Ovary (tissue), 9 donors: ENCODE measurements around the gene KCNIP3. TPM values are rescaled to one million over a fixed set of nuclear protein-coding genes. Genes with fewer than 3 reads are reported as not detected.

ENCODE experiments used
- DNase-seq, 5 donors: peaks; one replicate each; pipeline ENCODE4 v3.0.0-alpha.2; 2019 to 2020
- H3K27ac ChIP-seq, 2 donors: fragments of 200-600 bp; one replicate each; pipeline versions ENCODE4 v1.5.1 to v1.8.0; 2019 to 2022
- H3K27me3 ChIP-seq: fragments of 200-600 bp; one replicate; pipeline ENCODE4 v1.8.0; 2022
- H3K36me3 ChIP-seq: fragments of 200-600 bp; sonication (generic); one replicate; pipeline ENCODE4 v1.5.1; 2019
- H3K4me1 ChIP-seq: one replicate; pipeline ENCODE4 v1.8.1; 2013; ENCODE audit warnings: mild to moderate bottlenecking, moderate library complexity; ENCODE audit not compliant: insufficient read depth
- H3K4me3 ChIP-seq: fragments of 200-600 bp; sonication (generic); one replicate; pipeline ENCODE4 v1.5.1; 2017
- H3K9me3 ChIP-seq, 2 donors: fragments of 200-600 bp in 1 of 2; sonication (generic) in 1 of 2; one replicate each; pipeline versions ENCODE4 v1.5.1 to v1.8.1; 2013 to 2019; ENCODE audit warnings: mild to moderate bottlenecking in 1 of 2, moderate library complexity in 1 of 2
- EP300 ChIP-seq: sonication (generic); formaldehyde crosslinking; IDR thresholded peaks from one replicate; pipeline ENCODE4 v1.6.1; 2017; ENCODE audit warnings: antibody characterized with exemption
- POLR2A ChIP-seq: fragments of 450-650 bp; IDR thresholded peaks from one replicate; pipeline ENCODE4 v1.6.1; 2017; ENCODE audit warnings: antibody characterized with exemption, mild to moderate bottlenecking, moderate library complexity
- WGBS, 3 donors: extraction: QIAGEN DNeasy Blood & Tissue Kit in 1 of 3; methylation state at CpG; one replicate each; pipeline versions ENCODE4 v1.1.5 to v1.1.7; 2013 to 2017; 5-methylcytosine and 5-hydroxymethylcytosine counted together
- intact Hi-C, 4 donors: fragments of 100-400 bp; cut with DNase I; formaldehyde crosslinking; loops; one replicate each; pipeline versions ENCODE4 v1.11.0 to v1.15.1; 2022 to 2023
- polyA plus RNA-seq, 2 donors: library from polyadenylated mRNA; stranded (reverse); fragments of 200-250 nt in 1 of 2; fragments of 350-450 nt in 1 of 2; fragmentation: Illumina TruSeq in 1 of 2; extraction: RNeasy Lipid Tissue Mini Kit (QIAGEN cat#74804) in 1 of 2; gene quantifications; one replicate each; pipeline ENCODE4 v1.2.3, GENCODE V29; 2013 to 2014
- total RNA-seq, 7 donors: library from RNA; depleted of rRNA in 2 of 7; stranded (reverse); fragments of >200 nt in 2 of 7; fragmentation: NEBNext Ultra II Directional in 3 of 7; extraction: Animal tissue kit (Norgen Biotek cat#: 25700) in 3 of 7; gene quantifications; one replicate each; pipeline versions ENCODE4 v1.1.0 to v1.2.4, GENCODE V29; 2016 to 2023
- TF ChIP-seq, protein P1 (sequence below), 3 donors: fragments of 450-650 bp in 2 of 3; fragments of 200-600 bp in 1 of 3; IDR thresholded peaks; one replicate each; pipeline versions ENCODE4 v1.5.1 to v1.8.0; 2016 to 2022; ENCODE audit warnings: antibody characterized with exemption in 3 of 3, mild to moderate bottlenecking in 1 of 3
- donor health status: DM: no; HTN: no; CAD: no; lungs with moderate emphysema.
- donor health status: DM: no; HTN: no; CAD: no.
- donor health status: Bipolar disorder and iron deficiency.
- donor health status: DM: yes; HTN: yes; CAD: no.
- donor health status: DM: no; HTN: no; CAD: no.
- donor health status: DM: yes; HTN: yes; CAD: no.

KCNIP3 gene
- total and polyA plus RNA-seq, 9 donors, result 2.2 to 26.0 (median 11.7) TPM

GRCh38 chr2:95273566-95274290 lies 23.4 kb upstream of the KCNIP3 start:
- no peak for TF ChIP-seq POLR2A
- TF ChIP-seq, protein P1, sequence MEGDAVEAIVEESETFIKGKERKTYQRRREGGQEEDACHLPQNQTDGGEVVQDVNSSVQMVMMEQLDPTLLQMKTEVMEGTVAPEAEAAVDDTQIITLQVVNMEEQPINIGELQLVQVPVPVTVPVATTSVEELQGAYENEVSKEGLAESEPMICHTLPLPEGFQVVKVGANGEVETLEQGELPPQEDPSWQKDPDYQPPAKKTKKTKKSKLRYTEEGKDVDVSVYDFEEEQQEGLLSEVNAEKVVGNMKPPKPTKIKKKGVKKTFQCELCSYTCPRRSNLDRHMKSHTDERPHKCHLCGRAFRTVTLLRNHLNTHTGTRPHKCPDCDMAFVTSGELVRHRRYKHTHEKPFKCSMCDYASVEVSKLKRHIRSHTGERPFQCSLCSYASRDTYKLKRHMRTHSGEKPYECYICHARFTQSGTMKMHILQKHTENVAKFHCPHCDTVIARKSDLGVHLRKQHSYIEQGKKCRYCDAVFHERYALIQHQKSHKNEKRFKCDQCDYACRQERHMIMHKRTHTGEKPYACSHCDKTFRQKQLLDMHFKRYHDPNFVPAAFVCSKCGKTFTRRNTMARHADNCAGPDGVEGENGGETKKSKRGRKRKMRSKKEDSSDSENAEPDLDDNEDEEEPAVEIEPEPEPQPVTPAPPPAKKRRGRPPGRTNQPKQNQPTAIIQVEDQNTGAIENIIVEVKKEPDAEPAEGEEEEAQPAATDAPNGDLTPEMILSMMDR (IDR thresholded peaks at IDR 0.05), result no peak
- TF ChIP-seq EP300, result no peak
- H3K27ac ChIP-seq, result no peak overlapping the region
- no peaks in the 10 kb centered on the region for H3K4me1 ChIP-seq
- H3K27me3 ChIP-seq, result no peaks in the 10 kb centered on the region
- intact Hi-C loops, result no loop called here
- DNase-seq, result peak in 4 of 5 donors; percentile 2 to 6 (median 4)
- no peak overlapping the region for H3K4me3 ChIP-seq
- WGBS, 3 donors, result 82 to 89% (median 83%) methylated on average over 11 of the region's 11 CpGs
- H3K9me3 ChIP-seq, result no peaks in the 10 kb centered on the region
- no peaks in the 10 kb centered on the region for H3K36me3 ChIP-seq

DNA sequence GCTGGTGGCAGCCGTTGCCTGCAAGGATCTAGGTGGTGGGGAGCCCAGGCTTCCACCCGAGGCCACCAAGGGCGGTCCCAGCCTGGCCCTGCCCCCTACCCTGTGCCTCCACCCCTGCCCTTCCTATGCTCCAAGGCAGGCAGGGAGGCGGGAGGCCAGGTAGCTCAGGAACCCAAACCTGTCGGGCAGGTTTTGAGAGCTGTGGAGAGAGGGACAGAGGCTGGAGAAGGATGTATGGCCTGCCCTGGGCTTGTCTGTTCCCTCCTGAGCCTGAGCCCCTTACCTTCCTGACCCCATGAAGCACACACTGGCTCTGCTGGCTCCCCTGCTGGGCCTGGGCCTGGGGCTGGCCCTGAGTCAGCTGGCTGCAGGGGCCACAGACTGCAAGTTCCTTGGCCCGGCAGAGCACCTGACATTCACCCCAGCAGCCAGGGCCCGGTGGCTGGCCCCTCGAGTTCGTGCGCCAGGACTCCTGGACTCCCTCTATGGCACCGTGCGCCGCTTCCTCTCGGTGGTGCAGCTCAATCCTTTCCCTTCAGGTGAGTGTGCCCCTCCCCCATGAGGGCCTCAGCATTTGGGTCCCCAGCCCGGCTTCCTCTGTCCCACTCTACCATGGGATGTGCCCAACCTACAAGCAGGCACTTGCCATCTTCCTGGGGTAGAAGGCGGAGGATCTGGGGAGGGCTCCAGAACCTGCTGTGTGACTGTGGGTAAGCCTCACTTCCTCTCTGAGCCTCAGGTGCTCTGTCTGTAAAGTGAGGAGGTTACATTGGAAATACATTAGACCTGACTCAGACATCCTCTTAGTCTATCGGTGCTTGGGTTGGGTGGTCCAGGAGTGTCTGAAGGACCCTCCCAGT lies 22.6 kb upstream of the KCNIP3 start, which contains the start of gene PROM2:
PROM2 (plus strand) TSS at position 159 of the 860 bp plus-strand sequence; CDS start at position 296, 137 bp downstream.
- intact Hi-C loops, result no loop called here
- DNase-seq, result peak in 4 of 5 donors; percentile 4 to 17 (median 9)
- Histone ChIP-seq H3K4me3 (no peak within 1 kb of the TSS), H3K9me3 (no peaks in the 10 kb centered on the region), H3K27ac (no peak within 1 kb of the TSS), H3K4me1 (no peaks in the 10 kb centered on the region), H3K27me3 (no peaks in the 10 kb centered on the region), H3K36me3 (no peaks in the 10 kb centered on the region)
- TF ChIP-seq EP300 (no peak), POLR2A (no peak)
- TF ChIP-seq, protein P1 (IDR thresholded peaks at IDR 0.05), result no peak
- WGBS, 3 donors, result 67 to 74% (median 73%) methylated on average over 16 to 17 of the region's 17 CpGs

DNA sequence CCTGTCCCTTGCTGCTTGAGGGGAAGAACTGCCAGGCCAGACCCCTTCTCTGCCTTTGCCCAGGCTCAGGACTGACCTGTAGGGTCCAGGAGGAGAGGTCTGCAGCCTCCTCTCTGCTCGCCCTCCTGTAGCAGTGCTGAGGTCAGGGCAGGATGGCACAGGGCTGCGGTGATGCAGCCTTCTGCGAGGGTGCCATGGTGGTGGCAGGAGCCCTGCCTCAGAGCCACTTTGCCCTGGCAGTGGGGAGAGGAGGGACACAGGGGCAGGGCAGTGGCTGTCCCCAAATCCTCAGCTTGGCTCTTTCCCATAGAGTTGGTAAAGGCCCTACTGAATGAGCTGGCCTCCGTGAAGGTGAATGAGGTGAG lies 22.0 kb upstream of the KCNIP3 start:
- DNase-seq, result peak in 2 of 5 donors; percentile 3 to 13
- Histone ChIP-seq H3K27me3 (no peaks in the 10 kb centered on the region), H3K4me1 (no peaks in the 10 kb centered on the region), H3K27ac (no peak overlapping the region), H3K4me3 (no peak overlapping the region), H3K36me3 (no peaks in the 10 kb centered on the region), H3K9me3 (no peaks in the 10 kb centered on the region)
- 90 to 100% (median 95%) methylated on average over 4 of the region's 4 CpGs for WGBS, 3 donors
- intact Hi-C loops, result no loop called here
- TF ChIP-seq POLR2A (no peak), EP300 (no peak)
- TF ChIP-seq, protein P1 (IDR thresholded peaks at IDR 0.05), result no peak

DNA sequence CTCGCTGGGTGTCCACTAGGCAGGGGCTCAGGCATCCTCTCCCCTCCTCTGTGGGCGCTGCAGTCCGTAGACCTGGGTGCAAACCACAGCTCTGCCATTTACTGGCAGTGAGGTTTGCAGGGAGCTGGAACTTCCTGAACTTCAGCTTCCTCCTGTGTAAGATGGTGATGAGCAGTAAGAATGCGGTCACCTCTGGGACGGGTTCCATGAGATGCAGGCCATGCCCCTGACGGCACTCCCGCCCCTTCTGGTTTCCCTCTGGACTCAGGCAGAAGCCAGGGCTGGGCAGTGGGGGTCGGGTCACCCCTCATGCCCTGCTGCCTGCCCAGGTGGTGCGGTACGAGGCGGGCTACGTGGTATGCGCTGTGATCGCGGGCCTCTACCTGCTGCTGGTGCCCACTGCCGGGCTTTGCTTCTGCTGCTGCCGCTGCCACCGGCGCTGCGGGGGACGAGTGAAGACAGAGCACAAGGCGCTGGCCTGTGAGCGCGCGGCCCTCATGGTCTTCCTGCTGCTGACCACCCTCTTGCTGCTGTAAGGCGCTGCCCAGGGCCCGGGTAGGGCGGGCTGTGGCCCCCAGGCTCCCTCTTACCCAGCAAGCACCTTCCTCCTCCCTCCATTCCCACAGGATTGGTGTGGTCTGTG lies 21.4 kb upstream of the KCNIP3 start:
- no peaks in the 10 kb centered on the region for H3K27me3 ChIP-seq
- TF ChIP-seq POLR2A (no peak), EP300 (no peak)
- TF ChIP-seq, protein P1 (IDR thresholded peaks at IDR 0.05), result no peak
- peak in 2 of 5 donors; percentile 11 to 13 for DNase-seq
- no peaks in the 10 kb centered on the region for H3K36me3 ChIP-seq
- no peaks in the 10 kb centered on the region for H3K4me1 ChIP-seq
- 89 to 95% (median 89%) methylated on average over 25 to 28 of the region's 28 CpGs for WGBS, 3 donors
- no peak overlapping the region for H3K27ac ChIP-seq
- H3K9me3 ChIP-seq, result no peaks in the 10 kb centered on the region
- intact Hi-C loops, result no loop called here
- H3K4me3 ChIP-seq, result no peak overlapping the region
